Measurements from ENCODE around the gene POLR3B.

GRCh38 chr12:106387848-106388377 is 30.4 kb downstream of the POLR3B start:
- no peak for TF ChIP-seq POLR2AphosphoS5 (IDR thresholded peaks at IDR 0.05; ENCODE audit: borderline replicate concordance, low read depth, low read length)
- TF ChIP-seq EZH2 (IDR thresholded peaks at IDR 0.05): no peak
